ENCODE results near the gene RFX3. TPM values are rescaled to one million over a fixed set of nuclear protein-coding genes. Genes with fewer than 3 reads are reported as not detected.

The RFX3 gene
- total RNA-seq, 2 donors from 2014 or later, result 2.2 to 2.7 TPM

DNA sequence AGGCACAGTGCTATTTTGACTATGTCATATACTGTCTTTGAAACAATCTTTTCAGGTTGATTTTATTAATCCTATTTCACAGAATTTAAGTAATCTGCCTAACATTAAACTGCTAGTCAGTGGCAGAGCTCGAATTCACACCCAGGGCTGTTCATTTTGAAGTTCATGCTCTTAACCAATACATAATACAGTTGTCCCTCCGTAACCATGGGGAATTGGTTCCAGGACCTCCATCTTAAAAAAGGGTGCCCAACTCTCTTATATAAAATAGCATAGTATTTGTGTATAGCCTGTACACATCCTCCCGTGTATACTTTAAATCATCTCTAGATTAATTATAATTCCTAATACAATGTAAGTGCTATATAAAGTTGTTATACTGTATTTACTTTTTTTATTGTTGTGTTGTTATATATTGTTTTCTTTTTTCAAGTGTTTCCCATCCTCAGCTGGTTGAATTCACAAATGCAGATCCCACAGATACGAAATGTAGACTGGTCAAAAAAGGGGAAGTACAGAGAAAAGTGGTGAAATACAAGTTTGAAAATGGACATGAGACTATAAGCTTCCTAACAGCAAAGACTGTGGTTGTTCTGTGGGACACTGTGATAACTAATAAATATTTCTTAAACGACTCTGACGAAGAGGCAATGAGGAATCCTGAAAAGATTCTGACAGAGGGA, 18.3 kb downstream of the RFX3 start:
- no peak overlapping the region for H3K4me3 ChIP-seq
- TF ChIP-seq, protein P1, sequence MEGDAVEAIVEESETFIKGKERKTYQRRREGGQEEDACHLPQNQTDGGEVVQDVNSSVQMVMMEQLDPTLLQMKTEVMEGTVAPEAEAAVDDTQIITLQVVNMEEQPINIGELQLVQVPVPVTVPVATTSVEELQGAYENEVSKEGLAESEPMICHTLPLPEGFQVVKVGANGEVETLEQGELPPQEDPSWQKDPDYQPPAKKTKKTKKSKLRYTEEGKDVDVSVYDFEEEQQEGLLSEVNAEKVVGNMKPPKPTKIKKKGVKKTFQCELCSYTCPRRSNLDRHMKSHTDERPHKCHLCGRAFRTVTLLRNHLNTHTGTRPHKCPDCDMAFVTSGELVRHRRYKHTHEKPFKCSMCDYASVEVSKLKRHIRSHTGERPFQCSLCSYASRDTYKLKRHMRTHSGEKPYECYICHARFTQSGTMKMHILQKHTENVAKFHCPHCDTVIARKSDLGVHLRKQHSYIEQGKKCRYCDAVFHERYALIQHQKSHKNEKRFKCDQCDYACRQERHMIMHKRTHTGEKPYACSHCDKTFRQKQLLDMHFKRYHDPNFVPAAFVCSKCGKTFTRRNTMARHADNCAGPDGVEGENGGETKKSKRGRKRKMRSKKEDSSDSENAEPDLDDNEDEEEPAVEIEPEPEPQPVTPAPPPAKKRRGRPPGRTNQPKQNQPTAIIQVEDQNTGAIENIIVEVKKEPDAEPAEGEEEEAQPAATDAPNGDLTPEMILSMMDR (IDR thresholded peaks at IDR 0.05), result no peak
- no peaks in the 10 kb centered on the region for H3K9me3 ChIP-seq
- peaks cover 0 to 11% of the 10 kb centered on the region in 2 donors for H3K4me1 ChIP-seq
- peak overlapping the region; percentile 1 to 15 for H3K27ac ChIP-seq
- no peaks in the 10 kb centered on the region for H3K36me3 ChIP-seq
- no peaks in the 10 kb centered on the region for H3K27me3 ChIP-seq
- DNase-seq (ENCODE audit: low spot score), result no peak

DNA sequence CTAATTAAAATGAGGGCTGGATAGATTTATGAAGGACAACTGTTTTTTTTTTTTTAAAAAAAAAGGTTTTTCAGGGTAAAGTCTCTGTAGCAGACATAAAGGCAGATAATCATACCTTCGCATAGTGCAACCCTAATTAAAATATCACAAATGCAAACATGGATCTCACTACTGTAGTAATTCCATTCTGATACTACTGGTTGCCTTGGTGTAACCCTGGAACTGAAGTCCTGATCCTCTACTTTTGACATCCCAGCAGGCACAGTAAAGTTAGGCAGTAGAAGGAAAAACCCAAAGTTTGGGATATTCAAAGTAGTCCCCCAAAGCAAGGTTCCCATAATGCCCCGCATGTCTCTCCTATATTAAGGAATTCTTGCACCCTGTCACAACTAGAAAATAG, 19.6 kb downstream of the RFX3 start:
- no peak overlapping the region for H3K27ac ChIP-seq
- TF ChIP-seq, protein P1 (IDR thresholded peaks at IDR 0.05), result no peak
- no peaks in the 10 kb centered on the region for H3K27me3 ChIP-seq
- no peak overlapping the region for H3K4me3 ChIP-seq
- no peak for DNase-seq (ENCODE audit: low spot score)
- no peaks in the 10 kb centered on the region for H3K36me3 ChIP-seq
- peaks cover 0 to 11% of the 10 kb centered on the region in 2 donors for H3K4me1 ChIP-seq
- no peaks in the 10 kb centered on the region for H3K9me3 ChIP-seq

DNA sequence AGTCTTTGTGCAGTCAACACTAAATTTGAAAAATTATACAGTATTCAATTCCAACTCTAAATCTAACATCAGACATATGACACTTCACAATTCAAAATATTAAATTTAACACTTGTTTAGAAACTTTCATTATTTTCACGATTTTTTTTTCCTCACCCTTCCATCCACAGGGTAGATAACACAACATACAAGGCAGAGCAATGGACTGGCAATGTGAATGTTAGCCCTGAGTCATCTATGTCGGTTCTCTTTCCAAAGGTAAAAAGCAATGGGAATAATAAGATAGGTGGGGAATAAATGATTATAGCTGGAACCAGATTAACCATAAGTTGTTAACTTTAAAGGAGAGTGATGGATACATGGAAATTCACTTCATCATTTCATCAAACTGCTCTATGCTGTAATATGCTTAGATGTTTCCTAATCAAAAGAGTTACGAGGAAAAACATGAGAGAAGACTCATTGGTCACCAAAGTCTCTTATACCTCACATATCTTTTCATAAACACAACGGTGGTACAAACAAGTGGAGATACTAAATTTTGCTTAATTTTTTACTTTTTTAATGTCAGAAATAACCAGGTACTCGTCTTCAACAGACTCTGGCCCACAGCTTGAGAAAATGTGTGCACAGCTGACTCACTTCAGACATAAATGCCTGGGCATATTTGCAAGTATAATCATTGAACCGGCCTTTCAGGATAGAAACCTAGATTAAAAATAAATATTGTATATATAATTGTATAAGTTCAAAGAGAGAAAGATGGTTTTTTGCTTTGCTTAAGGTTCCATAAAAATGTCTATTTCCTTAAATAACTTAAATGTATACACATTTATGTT, 23.0 kb downstream of the RFX3 start:
- H3K4me1 ChIP-seq, result peaks cover 0 to under 1% of the 10 kb centered on the region in 2 donors
- no peaks in the 10 kb centered on the region for H3K9me3 ChIP-seq
- no peak overlapping the region for H3K4me3 ChIP-seq
- DNase-seq (ENCODE audit: low spot score), result no peak
- H3K27me3 ChIP-seq, result no peaks in the 10 kb centered on the region
- H3K36me3 ChIP-seq, result no peaks in the 10 kb centered on the region
- TF ChIP-seq, protein P1 (IDR thresholded peaks at IDR 0.05), result no peak
- H3K27ac ChIP-seq, result no peak overlapping the region

DNA sequence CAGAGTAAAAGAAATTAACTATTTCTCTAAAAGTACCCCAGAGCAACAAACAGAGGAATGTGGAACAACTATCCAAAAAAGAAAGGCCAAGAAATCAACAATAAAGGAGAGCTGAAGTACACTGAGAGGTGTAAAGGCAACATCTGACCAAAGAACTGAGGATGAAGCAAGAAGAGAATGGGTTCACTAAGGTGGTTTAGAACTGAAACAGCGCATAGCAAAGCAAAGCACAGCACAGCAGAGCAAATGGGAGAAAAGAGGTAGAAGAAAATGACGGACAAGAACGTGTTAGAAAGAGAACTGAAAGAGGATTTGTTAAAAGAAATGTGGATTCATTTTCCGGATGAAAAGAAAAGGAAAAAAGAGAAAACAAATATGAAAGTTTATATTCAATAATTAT, 25.8 kb downstream of the RFX3 start:
- no peaks in the 10 kb centered on the region for H3K9me3 ChIP-seq
- H3K27ac ChIP-seq, result no peak overlapping the region
- H3K36me3 ChIP-seq, result no peaks in the 10 kb centered on the region
- H3K4me1 ChIP-seq, result peaks cover 0 to 10% of the 10 kb centered on the region in 2 donors
- H3K4me3 ChIP-seq, result no peak overlapping the region
- no peaks in the 10 kb centered on the region for H3K27me3 ChIP-seq
- TF ChIP-seq, protein P1 (IDR thresholded peaks at IDR 0.05), result no peak
- DNase-seq (ENCODE audit: low spot score), result no peak

DNA sequence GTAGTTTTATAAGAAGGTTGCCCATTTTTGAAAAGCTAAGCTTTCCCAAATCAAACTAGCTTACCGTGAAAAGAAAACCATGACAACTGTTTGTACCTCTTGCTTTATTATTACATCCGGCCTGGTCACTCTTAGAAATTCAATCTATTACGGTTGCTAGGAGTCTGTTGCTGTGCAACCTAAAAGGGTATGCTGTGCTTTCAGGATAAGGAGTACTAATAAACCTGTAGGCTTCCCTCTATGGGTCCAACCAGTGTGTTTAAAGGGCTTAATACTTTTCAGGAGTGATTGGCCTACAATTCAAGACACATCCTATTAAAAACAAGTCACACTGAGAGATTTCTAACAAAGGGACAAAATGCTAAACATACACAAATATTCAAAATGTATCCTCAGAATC, 27.1 kb downstream of the RFX3 start:
- no peak for DNase-seq (ENCODE audit: low spot score)
- no peak overlapping the region for H3K4me3 ChIP-seq
- H3K4me1 ChIP-seq, result peaks cover 0 to 10% of the 10 kb centered on the region in 2 donors
- no peak overlapping the region for H3K27ac ChIP-seq
- H3K9me3 ChIP-seq, result no peaks in the 10 kb centered on the region
- H3K27me3 ChIP-seq, result no peaks in the 10 kb centered on the region
- H3K36me3 ChIP-seq, result no peaks in the 10 kb centered on the region
- TF ChIP-seq, protein P1 (IDR thresholded peaks at IDR 0.05), result no peak
